A549 (cell line): ENCODE results near the gene MARK3.

Experiments used
- CHD2 ChIP-seq: fragments of 150-350 bp; IDR thresholded peaks from 2 replicates; pipeline ENCODE4 v1.6.1; 2014; ENCODE audit warnings: low read length; ENCODE audit not compliant: partially characterized antibody
- JUN ChIP-seq, 2 experiments: fragments of >200 bp; sonication (Bioruptor Twin); formaldehyde crosslinking; IDR thresholded peaks; 2 replicates in 1 of 2; 3 replicates in 1 of 2; pipeline ENCODE4 v1.6.1; 2016 to 2017
- POLR2A ChIP-seq: IDR thresholded peaks from 2 replicates; pipeline ENCODE4 v1.6.1; 2012; ENCODE audit warnings: mild to moderate bottlenecking, low read length
- TF ChIP-seq, protein P1 (sequence below): fragments of >200 bp; sonication (Bioruptor Twin); formaldehyde crosslinking; IDR thresholded peaks from 3 replicates; pipeline ENCODE4 v1.5.1; 2016
- TF ChIP-seq, protein P2 (sequence below): fragments of 450-650 bp; IDR thresholded peaks from 2 replicates; pipeline ENCODE4 v1.6.1; 2014; ENCODE audit warnings: antibody characterized with exemption

DNA sequence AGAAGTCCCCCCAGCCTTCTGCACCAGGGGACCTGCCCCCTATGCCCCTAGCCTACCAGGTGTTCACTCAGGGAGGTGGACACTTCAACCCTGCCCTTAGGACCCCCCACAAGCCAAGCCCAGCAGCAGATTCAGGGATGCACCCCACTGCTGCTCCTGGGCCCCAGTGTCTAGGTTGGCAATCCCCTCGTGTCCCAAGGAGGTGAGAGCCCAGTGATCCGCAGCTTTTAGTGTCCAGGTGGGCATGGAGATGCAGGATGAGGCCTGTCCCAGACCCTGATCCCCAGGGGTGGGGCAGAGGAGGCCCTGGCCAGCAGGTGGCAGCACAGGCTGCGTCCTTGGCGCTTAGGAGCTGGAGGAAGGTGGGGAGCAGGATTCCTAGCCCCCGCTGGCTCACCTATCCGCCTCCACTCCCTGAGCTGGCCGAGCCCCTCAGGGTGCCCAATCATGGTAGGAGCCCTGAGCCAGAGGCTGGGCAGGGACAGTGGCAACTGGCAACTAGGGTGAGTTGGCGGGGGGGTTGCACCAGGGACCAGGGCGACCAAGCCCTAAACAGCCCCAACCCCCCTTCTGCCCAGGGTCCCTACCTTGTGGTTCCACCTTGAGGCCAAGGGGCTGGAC lies 133.3 kb downstream of the MARK3 start:
- TF ChIP-seq, protein P1, sequence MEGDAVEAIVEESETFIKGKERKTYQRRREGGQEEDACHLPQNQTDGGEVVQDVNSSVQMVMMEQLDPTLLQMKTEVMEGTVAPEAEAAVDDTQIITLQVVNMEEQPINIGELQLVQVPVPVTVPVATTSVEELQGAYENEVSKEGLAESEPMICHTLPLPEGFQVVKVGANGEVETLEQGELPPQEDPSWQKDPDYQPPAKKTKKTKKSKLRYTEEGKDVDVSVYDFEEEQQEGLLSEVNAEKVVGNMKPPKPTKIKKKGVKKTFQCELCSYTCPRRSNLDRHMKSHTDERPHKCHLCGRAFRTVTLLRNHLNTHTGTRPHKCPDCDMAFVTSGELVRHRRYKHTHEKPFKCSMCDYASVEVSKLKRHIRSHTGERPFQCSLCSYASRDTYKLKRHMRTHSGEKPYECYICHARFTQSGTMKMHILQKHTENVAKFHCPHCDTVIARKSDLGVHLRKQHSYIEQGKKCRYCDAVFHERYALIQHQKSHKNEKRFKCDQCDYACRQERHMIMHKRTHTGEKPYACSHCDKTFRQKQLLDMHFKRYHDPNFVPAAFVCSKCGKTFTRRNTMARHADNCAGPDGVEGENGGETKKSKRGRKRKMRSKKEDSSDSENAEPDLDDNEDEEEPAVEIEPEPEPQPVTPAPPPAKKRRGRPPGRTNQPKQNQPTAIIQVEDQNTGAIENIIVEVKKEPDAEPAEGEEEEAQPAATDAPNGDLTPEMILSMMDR = peak; percentile 85
- TF ChIP-seq JUN (IDR thresholded peaks at IDR 0.05) = 0 out of 5 replicates have a peak, but pooled peaks of 1 of the 2 experiments have one; percentile 22
- no peak for TF ChIP-seq POLR2A
- TF ChIP-seq, protein P2, sequence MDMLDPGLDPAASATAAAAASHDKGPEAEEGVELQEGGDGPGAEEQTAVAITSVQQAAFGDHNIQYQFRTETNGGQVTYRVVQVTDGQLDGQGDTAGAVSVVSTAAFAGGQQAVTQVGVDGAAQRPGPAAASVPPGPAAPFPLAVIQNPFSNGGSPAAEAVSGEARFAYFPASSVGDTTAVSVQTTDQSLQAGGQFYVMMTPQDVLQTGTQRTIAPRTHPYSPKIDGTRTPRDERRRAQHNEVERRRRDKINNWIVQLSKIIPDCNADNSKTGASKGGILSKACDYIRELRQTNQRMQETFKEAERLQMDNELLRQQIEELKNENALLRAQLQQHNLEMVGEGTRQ = no peak
- TF ChIP-seq CHD2 = no peak
